Stimulated activated CD4-positive, alpha-beta T cell treated with anti-CD3 and anti-CD28 coated beads, Interleukin-2, amount 100 ng/mL, for 48 hours (primary cell): Measurements from ENCODE around the gene ATG7.
"Not testable (repeated sequence)": the region's sequence is repeated elsewhere in the genome, so short reads cannot be mapped to it uniquely, and the experiment has no call there.

Experiments used
- DNase-seq, 2 donors: peaks; one replicate each; pipeline ENCODE4 v3.0.0-alpha.2; 2020

The ATG7 gene

DNA sequence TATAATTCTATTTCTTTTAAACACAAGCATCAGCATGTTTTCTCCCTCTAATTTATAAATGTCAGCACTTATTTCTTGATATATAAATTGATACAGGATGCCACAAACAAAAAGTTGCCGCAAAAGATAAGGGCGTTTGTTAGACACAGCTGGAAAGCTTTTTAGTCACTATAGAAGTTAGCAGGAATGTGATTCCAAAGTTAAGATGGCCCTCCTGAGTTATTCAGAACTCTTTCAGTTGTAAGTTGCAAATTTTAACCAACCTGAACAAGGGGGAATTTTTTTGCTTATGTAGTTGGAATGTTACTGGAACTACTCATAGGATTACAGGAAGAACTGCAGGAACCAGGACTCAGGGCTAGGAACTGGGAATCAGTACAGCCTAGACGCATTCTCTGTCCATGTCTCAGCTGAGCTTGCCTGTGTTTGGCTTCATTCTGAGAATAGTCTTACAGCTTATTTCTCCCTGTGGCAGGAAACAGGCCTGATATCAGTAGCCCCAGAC, 205.3 kb downstream of the ATG7 start:
- no peak for DNase-seq

DNA sequence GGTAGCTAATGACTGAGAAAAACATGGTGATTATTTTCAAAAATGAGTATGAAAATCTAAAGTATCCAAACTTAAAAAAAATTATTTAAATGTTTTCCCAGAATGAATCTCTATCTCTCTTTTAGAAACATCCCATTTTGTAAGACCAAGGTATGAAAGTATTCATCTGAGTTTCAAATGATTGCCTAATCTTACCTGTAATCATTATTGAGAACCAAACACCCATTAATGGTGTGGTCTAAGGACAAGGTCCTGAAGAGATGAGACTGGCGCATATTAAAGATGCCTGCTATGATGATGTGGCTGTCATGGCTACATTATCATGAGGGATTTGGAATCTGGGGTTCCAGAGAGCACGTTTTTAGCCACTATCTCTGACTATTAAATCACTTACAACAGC, 206.0 kb downstream of the ATG7 start:
- no peak for DNase-seq

DNA sequence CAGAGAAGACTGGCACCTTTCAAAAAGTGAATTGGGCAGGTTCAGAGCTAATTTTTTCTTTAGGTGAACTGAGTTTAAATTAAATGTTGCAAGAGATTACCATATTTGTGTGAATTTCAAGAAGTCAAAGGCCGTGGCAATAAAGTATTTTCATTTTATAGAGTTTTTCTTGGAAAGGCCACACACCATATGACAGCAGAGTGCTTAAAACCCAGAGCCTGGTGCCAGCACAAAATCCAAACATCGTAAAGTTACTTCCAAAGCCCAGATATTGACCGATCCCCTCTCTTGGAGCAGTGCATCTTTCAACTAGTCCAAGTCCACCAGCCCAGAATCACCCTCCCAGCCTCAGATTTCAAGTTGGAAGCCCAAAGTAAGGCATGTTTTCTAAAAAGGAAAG, 207.0 kb downstream of the ATG7 start:
- DNase-seq: no peak

DNA sequence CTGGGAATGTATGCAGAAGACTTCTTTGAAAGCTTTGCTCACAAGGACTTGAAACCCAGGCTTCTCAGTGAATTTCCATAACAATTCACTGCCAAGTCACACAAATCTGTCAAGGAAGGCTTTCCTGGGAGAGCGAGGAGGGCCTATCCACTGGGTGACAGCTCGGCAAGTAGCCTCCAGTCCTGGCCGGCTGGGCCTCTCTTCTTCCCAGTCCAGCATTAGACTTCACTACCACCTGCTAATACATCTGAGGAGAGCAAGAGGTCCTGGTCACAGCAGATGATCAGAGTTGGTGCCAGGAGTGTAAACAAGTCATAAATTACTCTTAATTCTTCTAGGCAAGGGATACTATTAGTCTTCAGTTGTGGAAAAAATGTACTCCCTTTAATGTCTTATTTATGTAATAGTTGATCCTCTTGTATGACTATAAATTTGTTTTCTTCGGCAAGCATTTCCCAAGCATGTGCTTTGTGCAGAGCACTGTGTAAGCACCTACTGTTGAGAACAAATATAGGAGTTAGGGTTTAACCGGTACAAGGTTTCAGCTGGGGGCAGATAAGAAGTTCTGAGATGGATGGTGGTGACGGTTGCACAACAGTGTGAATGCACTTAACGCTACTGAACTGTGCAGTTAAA, 208.6 kb downstream of the ATG7 start:
- DNase-seq: no peak

DNA sequence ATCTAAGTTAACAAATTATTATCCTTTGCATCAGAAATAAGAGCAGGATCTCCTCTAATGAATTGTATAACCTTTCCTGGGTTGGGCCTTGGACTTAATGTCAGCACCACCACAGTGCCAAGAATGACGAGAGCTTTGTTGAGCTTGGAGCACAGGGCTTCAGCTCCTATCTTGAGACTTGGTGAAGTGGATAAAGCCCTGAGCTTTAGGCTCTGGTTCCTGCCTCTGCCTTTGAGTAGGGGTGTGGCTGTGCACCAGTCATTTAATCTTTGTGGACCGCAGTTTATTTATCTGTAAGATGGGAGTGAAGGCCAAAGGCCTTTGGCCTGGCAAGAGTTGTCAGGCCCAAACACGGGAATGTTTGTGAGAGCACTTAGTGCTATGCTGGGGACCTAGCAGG, 209.4 kb downstream of the ATG7 start:
- DNase-seq: no peak

DNA sequence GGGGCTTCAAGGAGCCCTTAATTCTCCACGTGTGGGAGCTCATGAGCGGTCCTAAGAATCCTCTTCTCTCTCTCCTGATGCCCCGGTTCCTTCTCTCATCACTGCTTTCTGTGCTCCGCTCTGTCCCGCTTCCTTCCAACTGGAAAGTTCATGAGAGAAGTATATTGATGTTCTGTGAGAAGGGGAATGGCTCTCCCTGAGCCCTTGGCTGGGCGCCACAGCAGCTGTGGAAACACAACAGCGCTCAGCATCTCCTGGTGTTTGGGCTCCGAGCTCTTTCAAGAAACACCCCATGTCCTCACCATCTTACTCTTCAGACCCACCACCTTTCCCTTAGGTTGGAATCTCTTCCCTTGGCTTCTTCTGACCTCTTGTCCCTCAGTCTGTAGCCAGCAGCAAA, 209.8 kb downstream of the ATG7 start:
- no peak for DNase-seq

DNA sequence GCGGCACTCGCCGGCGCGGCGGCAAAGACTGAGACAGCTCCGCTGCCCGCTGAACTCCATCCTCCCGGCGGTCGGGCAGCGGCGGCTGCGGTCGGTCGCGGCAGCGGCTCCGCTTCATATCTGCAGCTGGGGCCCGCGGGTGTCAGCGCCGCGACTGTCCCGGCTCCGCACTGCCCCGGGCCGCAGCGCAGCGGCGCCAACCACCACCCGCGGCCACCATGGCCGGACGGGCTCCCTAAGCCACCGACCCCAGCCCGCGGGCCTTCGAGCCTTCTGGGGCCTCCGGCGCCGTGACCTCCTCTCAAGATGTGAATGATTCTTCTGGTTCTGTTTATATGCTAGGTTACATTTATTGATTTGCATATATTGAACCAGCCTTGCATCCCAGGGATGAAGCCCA, 216.2 kb downstream of the ATG7 start:
- not testable (repeated sequence) for DNase-seq

DNA sequence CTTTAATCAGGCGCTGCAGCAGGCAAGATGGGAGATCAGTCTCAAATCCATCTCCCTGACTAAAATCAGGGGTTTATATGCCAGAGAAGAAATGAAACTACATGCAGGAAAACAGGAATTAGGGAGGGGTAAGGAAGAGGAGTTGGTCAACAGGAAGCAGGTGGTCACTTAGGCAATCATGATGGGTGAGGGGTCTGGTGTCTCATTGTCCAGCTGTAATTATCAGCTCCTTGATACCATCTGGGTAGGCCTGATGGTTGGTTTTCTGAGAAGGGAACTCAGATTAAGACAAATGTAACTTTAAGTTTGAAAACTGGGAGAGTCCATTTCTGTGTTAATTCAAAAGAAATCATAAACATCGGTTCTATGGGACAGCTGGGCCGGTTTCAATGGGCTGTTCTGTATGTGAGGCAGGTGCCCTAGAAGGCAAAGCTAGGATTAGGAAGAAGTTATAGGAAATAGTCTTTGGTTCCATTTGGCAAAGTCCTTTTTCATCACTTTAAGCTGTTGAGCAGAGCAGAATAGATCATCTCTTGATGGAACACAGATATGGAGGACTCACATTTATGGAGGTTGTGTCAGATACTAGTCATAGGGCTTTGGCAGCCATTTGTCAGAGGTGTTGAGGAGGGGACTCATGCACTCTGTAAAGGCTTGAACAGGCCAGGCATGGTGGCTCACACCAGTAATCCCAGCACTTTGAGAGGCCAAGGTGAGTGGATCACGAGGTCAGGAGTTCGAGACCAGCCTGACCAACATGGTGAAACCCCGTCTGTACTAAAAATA, 222.1 kb downstream of the ATG7 start:
- no peak for DNase-seq

DNA sequence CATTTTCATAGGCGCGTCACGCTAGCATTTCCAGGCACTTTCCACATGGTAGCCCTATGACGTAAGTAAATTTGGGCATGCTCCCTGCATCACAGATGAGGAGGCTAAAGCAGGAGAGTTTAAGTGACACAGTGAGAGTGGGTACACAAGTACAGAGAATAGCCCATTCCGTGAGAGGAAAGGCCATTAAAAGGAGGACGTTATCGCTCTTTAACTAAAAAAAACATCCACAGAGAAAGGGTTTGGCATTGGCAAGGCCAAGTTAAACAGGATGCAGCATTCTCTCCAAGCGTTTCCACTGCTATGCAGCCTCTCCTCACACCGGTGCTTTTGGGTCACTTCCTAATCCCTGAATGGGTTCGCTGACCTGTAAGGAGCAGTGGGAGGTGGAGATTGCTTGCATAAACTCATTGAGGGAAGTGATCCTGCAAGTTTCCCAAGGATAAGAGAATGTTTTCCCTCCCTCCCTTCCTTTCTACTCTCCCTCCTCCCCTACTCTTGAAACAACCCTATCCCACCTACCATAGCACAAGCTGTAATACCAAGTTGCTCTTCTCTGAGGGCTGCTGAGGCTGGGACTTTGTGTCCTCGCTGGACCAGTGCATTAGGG, 223.9 kb downstream of the ATG7 start:
- no peak for DNase-seq

DNA sequence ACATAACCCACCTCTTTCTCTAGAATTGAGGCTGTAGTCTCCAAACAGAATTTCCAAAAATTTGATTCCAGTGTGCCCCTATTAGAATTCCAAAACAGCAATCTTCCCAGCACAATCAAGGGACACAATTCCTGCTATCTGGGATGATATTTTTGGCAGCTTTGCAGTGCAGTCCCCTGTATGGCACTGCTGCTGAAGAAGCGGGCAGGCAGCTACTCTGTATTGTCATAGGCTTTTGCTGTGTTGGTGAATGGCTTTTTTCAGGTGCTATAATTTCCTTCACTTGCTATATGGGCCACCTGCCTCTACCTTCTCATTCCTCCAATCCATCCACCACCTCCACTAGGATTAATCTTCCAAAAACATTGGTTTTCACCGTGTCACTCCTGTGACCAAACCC, 226.0 kb downstream of the ATG7 start:
- DNase-seq: no peak

DNA sequence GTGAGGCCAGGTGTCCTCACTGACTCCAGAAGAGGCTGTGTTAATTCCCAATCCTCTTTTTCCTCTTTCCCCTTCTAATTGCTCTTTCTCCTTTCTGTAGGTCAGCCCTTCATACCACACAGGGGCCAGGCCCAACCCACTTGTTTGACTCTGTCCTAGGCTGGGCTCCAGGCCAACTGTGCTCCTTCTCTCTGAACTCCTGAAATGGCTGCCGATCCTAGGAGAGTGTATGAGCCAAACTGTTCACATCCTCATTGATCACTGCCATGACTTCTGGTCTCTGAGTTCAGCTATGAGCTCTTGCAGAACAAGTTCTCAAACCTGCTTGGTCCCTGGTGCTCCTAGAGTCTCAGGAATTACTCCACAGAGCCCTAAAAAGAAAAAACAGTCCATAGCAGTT, 226.4 kb downstream of the ATG7 start:
- DNase-seq: no peak

DNA sequence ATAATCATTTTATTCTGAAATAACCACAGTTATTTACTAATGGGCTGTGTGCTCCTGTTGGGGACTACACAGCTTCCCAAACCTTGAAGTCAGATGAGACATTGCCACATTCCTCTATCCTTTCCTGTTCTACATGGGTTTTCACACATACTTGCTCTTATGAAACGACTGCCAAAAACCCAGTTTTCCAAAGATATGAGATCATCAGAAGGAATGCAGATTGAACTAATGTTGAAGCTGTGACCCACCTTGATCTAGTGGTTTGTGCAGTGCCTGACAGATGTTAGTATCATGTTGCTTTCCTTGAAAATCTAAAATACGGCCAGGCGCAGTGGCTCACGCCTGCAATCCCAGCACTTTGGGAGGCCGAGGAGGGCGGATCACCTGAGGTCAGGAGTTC, 226.9 kb downstream of the ATG7 start:
- no peak for DNase-seq

DNA sequence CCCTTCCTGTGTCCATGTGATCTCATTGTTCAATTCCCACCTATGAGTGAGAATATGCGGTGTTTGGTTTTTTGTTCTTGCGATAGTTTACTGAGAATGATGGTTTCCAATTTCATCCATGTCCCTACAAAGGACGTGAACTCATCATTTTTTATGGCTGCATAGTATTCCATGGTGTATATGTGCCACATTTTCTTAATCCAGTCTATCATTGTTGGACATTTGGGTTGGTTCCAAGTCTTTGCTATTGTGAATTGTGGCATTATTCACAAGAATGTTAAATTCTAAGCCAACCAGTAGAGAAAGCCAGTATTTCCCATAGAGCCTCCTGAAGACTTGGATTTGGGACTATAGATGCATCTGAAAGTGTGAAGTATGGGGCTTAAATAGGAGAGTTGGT, 230.2 kb downstream of the ATG7 start:
- not testable (repeated sequence) for DNase-seq

DNA sequence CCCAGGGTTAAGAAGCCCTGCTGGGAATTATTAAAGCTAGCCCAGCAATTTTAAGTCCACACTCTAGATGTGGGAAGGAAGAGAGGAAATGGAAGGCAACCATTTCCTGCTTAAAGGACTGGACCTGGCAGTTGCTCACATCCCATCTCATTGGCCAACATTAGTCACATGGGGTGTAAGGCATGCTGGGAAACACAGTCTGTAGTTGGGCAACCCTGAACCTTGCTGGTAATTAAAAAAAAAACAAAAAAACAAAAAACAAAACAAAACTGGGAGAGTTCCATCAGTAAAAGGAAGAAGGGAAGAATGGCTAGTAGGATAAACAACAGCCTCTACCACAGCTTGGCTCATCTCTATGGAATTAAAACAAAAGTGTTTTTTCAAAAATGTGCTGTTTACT, 235.5 kb downstream of the ATG7 start:
- DNase-seq: no peak

DNA sequence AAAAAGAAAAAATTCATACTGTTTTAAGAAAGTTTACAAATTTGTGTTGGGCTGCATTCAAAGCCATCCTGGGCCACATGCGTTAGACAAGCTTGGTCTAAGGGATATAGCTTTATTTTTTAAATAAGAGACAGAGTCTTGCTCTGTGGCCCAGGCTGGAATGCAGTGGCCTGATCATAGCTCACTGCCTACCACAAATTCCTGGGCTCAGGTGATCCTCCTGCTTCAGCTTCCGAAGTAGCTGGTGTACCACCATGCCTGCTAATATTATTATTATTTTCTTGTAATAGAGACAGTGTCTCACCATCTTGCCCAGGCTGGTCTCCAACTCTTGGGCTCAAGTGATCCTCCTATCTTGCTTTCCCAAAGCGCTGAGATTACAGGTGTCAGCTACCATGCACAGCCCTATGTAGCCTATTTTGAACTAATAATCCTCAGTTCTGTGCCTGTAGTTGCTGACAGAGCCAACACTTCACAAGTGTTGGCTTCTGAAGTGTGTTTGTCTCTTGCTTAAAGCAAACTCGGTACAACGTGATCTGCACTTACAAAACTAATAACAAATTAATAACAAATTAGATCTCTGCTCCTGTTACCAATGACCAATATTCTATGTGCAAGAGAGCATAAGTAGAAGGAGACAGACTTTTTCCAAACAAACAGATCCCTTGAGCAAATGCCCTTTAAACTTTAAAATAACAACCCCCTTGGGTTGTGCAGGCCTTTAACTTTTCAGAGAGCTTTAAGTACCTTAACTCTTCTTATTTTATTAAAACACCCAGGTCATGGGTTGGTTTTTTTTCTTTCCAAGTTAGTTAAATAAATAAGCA, 236.4 kb downstream of the ATG7 start:
- no peak for DNase-seq

DNA sequence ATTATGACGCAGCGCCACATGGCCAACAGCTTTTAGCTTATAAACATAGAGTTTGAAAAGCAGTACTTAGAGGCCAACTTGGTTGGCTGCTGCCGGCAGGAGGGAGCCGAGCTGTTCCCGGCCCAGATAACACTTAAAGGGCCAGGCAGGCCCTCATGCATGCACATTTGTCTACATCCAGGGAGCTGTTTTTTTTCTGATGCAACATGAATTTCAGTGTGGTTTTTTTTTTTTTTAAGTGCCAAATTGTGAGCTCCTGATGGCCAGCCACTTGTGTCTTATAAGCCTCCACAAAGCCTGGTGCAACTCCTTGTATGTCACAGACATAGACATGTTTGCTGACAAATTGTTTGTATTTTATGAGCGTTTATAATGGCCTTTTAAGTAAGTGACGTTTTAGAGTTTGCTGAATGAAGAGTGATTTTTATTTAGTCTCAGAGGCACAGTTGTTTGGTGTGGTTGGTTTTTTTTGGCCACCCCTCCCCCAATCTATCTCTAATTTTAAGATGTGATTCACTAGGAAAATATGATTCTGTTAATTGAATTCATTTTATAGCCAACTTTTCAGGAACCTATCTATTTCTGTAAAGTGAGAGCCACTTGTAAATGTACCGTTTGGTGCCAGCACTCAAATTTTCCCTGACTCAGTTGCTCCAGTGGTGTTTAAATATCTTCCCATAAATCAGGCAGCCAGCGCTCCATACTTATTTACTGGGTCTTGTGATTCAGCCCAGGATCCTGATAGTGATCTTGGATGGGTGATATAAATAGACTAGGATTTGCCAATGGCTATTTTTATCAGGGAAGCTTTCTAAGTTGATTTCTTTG, 237.2 kb downstream of the ATG7 start:
- no peak for DNase-seq

DNA sequence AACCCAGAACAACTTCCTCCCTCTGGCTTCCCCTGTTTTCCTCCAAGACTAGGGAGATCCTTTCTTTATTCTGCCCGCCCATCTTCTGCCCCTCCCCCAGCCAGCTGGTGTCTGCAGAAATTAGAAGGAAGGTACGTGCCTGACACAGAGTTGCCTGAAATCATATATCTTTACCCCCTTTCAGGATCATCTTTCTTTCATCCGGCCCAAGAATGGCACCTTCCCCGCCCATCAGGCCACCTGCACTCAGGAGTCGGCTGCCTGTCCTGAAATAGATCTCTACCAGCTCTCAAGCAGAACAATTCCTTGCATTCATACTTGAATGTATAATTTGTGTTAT, 237.8 kb downstream of the ATG7 start:
- no peak for DNase-seq

DNA sequence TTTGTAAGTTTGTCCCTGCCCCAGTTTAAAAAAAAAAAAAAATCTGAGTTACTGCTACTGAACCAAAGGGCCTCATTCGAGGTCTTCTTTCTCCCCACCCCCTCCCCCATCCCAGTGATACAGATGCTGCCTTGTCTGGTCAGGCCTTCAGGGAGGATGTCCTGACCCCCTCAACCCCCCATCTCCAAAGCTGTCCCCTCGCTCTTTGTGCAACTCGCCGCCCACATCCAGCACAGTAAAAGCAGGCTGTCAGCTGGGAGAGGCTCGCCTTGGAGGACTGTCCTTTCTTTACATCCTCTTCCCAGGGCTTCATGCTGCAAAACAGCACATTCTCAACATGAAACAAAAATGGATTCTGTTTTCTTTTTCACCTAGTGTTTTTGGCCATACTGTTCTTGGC, 238.2 kb downstream of the ATG7 start:
- DNase-seq: no peak

DNA sequence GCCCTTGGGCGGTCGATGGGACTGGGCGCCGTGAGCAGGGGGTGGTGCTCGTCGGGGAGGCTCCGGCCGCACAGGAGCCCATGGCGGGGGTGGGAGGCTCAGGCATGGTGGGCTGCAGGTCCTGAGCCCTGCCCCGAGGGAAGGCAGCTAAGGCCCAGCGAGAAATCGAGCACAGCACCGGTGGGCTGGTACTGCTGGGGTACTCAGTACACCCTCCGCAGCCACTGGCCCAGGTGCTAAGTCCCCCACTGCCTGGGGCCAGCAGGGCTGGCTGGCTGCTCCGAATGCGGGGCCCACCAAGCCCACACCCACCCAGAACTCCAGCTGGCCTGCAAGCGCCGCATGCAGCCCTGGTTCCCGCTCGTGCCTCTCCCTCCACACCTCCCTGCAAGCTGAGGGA, 239.4 kb downstream of the ATG7 start:
- DNase-seq: not testable (repeated sequence)

DNA sequence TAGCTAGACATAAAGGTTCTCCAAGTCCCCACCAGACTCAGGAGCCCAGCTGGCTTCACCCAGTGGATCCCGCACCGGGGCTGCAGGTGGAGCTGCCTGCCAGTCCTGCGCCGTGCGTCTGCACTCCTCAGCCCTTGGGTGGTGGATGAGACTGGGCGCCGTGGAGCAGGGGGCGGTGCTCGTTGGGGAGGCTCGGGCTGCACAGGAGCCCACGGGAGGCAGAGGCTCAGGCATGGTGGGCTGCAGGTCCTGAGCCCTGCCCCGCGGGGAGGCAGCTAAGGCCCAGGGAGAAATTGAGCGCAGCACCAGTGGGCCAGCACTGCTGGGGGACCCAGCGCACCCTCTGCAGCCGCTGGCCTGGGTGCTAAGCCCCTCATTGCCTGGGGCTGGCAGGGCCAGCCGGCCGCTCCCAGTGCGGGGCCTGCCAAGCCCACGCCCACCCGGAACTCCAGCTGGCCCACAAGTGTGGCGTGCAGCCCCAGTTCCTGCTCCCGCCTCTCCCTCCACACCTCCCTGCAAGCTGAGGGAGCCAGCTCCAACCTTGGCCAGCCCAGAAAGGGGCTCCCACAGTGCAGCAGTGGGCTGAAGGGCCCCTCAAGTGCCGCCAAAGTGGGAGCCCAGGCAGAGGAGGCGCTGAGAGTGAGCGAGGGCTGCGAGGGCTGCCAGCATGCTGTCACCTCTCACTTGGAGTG, 241.1 kb downstream of the ATG7 start:
- DNase-seq: not testable (repeated sequence)

DNA sequence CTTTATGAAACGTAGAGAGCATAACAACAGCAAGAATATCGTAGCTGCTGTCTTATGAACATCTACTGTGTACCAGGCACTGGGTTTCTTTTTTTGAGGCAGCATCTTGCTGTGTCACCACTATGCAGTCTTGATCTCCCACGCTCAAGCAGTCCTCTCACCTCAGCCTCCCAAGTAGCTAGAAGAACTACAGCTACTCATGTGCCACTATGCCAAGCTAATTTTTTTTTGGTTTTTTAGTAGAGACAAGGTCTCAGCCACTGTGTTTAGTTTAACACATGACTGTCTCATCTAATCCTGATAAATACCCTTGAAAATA, 241.6 kb downstream of the ATG7 start:
- DNase-seq: no peak

DNA sequence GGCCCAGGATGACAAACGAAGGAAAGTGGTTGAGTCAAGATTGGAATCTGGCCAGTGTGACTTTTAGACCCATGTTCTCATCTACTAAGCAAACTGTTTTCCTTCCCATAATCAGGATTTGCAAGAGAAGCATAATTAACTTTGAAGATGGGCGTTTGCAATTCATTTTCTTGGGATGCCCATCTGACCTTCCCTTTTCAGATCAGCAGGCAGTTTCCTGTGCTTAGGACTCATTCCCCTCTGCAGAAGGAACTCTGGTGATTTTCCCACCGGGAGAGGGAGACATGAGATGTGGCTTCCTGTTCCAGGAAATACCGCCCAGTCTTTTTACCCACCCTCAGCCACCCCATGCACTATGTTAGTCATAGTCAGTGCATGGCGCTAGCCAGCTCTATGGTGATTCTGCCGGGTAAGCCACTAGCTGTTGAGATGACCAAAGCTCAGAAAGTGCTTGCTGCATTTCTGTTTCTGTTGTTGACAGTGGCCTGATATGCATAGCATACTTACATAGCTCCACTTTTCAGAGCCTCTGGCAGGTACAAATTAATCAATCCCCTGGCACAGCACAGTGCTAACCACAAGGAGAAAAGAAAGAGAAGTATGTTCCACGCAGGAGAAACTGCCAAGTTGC, 242.1 kb downstream of the ATG7 start:
- no peak for DNase-seq
